ENCODE measurements around the gene OR2AJ1.

The OR2AJ1 gene, protein sequence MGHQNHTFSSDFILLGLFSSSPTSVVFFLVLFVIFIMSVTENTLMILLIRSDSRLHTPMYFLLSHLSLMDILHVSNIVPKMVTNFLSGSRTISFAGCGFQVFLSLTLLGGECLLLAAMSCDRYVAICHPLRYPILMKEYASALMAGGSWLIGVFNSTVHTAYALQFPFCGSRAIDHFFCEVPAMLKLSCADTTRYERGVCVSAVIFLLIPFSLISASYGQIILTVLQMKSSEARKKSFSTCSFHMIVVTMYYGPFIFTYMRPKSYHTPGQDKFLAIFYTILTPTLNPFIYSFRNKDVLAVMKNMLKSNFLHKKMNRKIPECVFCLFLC

GRCh38 chr1:247924868-247925267, at the start of gene OR2AJ1:
TSS of gene OR2AJ1 (plus strand) at chr1:247924889. CDS start at chr1:247933769, 8,880 bp downstream.
- Mint-ChIP-seq H3K4me3 (no peak within 1 kb of the TSS), H3K27me3 (ENCODE audit: low read depth) (no peaks in the 10 kb centered on the region), H3K36me3 (ENCODE audit: low read depth) (no peaks in the 10 kb centered on the region), H3K27ac (no peak within 1 kb of the TSS), H3K4me1 (no peaks in the 10 kb centered on the region), H3K9me3 (peaks cover 19% of the 10 kb centered on the region)
- TF ChIP-seq CTCF (IDR thresholded peaks at IDR 0.05; ENCODE audit: unreplicated experiment in 3 of 3): no peak

DNA sequence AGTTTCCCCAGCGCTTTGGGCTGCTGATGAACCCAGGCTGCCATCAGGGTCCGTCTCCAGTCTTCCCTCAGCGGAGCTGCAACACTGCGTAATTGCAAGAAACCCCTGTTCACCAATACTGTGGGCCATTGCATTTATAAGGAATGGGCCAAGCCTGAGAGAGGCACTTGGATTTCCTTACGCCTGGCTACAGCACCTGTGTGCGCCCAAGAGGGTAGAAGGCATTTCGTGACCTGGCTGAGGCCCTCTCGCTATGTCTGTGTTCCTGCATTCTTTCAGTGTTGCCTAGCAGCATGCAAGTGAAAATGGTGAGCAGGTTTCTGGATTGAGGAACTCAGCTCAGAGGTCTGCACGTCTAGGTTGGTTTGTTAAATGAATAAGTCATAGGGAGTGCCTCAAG, 41.3 kb upstream of the OR2AJ1 start:
- no peak for TF ChIP-seq CTCF (IDR thresholded peaks at IDR 0.05; ENCODE audit: unreplicated experiment in 3 of 3)
- Mint-ChIP-seq H3K9me3 (peaks cover 25% of the 10 kb centered on the region), H3K4me1 (no peaks in the 10 kb centered on the region), H3K36me3 (ENCODE audit: low read depth) (no peaks in the 10 kb centered on the region), H3K4me3 (no peak overlapping the region), H3K27ac (no peak overlapping the region), H3K27me3 (ENCODE audit: low read depth) (no peaks in the 10 kb centered on the region)

GRCh38 chr1:247884797-247885413, 39.8 kb upstream of the OR2AJ1 start:
- H3K4me1 Mint-ChIP-seq: no peaks in the 10 kb centered on the region
- no peaks in the 10 kb centered on the region for H3K27me3 Mint-ChIP-seq (ENCODE audit: low read depth)
- H3K9me3 Mint-ChIP-seq: peaks cover 12% of the 10 kb centered on the region

DNA sequence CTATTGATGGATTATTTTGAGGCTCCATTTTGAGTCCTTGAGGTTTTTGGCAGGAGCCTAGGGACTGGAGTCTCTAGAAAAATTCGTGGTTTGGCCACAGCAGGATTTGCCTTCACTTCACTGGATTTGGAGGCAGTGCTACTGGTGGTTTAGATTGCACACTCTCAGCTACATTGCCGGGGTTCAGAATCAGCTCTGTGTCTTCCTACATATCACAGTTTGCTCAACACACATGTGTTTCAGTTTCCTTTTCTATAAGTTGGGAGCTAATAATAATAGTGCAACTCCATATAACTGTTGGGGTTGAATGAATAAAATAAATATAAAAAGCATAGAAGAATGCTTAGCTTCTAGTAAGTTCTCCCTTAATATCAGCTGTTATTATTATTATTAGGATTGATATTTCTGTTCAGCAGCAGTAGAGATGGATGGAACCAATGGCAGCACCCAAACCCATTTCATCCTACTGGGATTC, 29.5 kb upstream of the OR2AJ1 start, which contains the start of gene OR2W3:
OR2W3 (plus strand) TSS at position 425 of the 475 bp plus-strand sequence; CDS start at position 425, 0 bp downstream.
- no peaks in the 10 kb centered on the region for H3K4me1 Mint-ChIP-seq
- H3K4me3 Mint-ChIP-seq: no peak within 1 kb of the TSS

More at GRCh38 chr1:247884797-247885413, 39.8 kb upstream of the OR2AJ1 start:
- no peak overlapping the region for H3K4me3 Mint-ChIP-seq
- TF ChIP-seq CTCF (IDR thresholded peaks at IDR 0.05; ENCODE audit: unreplicated experiment in 3 of 3): no peak
- no peak overlapping the region for H3K27ac Mint-ChIP-seq
- no peaks in the 10 kb centered on the region for H3K36me3 Mint-ChIP-seq (ENCODE audit: low read depth)

DNA sequence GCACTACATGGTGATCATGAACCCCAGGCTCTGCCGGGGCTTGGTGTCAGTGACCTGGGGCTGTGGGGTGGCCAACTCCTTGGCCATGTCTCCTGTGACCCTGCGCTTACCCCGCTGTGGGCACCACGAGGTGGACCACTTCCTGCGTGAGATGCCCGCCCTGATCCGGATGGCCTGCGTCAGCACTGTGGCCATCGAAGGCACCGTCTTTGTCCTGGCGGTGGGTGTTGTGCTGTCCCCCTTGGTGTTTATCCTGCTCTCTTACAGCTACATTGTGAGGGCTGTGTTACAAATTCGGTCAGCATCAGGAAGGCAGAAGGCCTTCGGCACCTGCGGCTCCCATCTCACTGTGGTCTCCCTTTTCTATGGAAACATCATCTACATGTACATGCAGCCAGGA, 28.7 kb upstream of the OR2AJ1 start:
- no peaks in the 10 kb centered on the region for H3K36me3 Mint-ChIP-seq (ENCODE audit: low read depth)
- H3K27ac Mint-ChIP-seq: no peak overlapping the region
- no peak overlapping the region for H3K4me3 Mint-ChIP-seq
- no peak for TF ChIP-seq CTCF (IDR thresholded peaks at IDR 0.05; ENCODE audit: unreplicated experiment in 3 of 3)
- H3K9me3 Mint-ChIP-seq: peaks cover 22% of the 10 kb centered on the region
- no peaks in the 10 kb centered on the region for H3K4me1 Mint-ChIP-seq
- peaks cover 5% of the 10 kb centered on the region for H3K27me3 Mint-ChIP-seq (ENCODE audit: low read depth)

More for the DNA sequence above, 29.5 kb upstream of the OR2AJ1 start, which contains the start of gene OR2W3:
- H3K27ac Mint-ChIP-seq: no peak within 1 kb of the TSS
- H3K27me3 Mint-ChIP-seq (ENCODE audit: low read depth): peaks cover 5% of the 10 kb centered on the region
- H3K9me3 Mint-ChIP-seq: peaks cover 22% of the 10 kb centered on the region
- H3K36me3 Mint-ChIP-seq (ENCODE audit: low read depth): no peaks in the 10 kb centered on the region
- TF ChIP-seq CTCF (IDR thresholded peaks at IDR 0.05; ENCODE audit: unreplicated experiment in 3 of 3): no peak
